ENCODE results near the gene ALK.

The ALK gene

GRCh38 chr2:29389686-29390085 is 531.7 kb downstream of the ALK start:
- DNase-seq = no peak
- Histone ChIP-seq H3K36me3 (no peaks in the 10 kb centered on the region), H3K4me3 (no peak overlapping the region), H3K4me1 (no peaks in the 10 kb centered on the region), H3K9me3 (no peaks in the 10 kb centered on the region), H3K27me3 (no peaks in the 10 kb centered on the region), H3K27ac (no peak overlapping the region)
- TF ChIP-seq CTCF (IDR thresholded peaks at IDR 0.05) = no peak
- intact Hi-C loops (cut with DNase I; ENCODE audit: low total_unique reads) = no loop called here

GRCh38 chr2:29388071-29388470 is 533.3 kb downstream of the ALK start:
- Histone ChIP-seq H3K4me3 (no peak overlapping the region), H3K4me1 (no peaks in the 10 kb centered on the region), H3K27me3 (no peaks in the 10 kb centered on the region), H3K27ac (no peak overlapping the region), H3K9me3 (no peaks in the 10 kb centered on the region), H3K36me3 (no peaks in the 10 kb centered on the region)
- TF ChIP-seq CTCF (IDR thresholded peaks at IDR 0.05) = no peak
- DNase-seq = no peak
- intact Hi-C loops (cut with DNase I; ENCODE audit: low total_unique reads) = no loop called here

GRCh38 chr2:29382486-29382885 is 538.9 kb downstream of the ALK start:
- TF ChIP-seq CTCF (IDR thresholded peaks at IDR 0.05) = no peak
- H3K4me1 ChIP-seq = no peaks in the 10 kb centered on the region
- H3K36me3 ChIP-seq = no peaks in the 10 kb centered on the region
- H3K4me3 ChIP-seq = no peak overlapping the region
- no peak overlapping the region for H3K27ac ChIP-seq
- DNase-seq = no peak
- intact Hi-C loops (cut with DNase I; ENCODE audit: low total_unique reads) = no loop called here
- peaks cover 0 to 4% of the 10 kb centered on the region in 2 donors for H3K27me3 ChIP-seq
- H3K9me3 ChIP-seq = no peaks in the 10 kb centered on the region

GRCh38 chr2:29377788-29378187 is 543.6 kb downstream of the ALK start:
- no peak overlapping the region for H3K4me3 ChIP-seq
- intact Hi-C loops (cut with DNase I; ENCODE audit: low total_unique reads) = no loop called here
- H3K27ac ChIP-seq = no peak overlapping the region
- no peak for TF ChIP-seq CTCF (IDR thresholded peaks at IDR 0.05)
- no peaks in the 10 kb centered on the region for H3K4me1 ChIP-seq
- no peak for DNase-seq
- no peaks in the 10 kb centered on the region for H3K9me3 ChIP-seq
- H3K27me3 ChIP-seq = peaks cover 0 to 4% of the 10 kb centered on the region in 2 donors
- no peaks in the 10 kb centered on the region for H3K36me3 ChIP-seq

- H3K27ac ChIP-seq = no peak overlapping the region
- no peaks in the 10 kb centered on the region for H3K4me1 ChIP-seq
- intact Hi-C loops (cut with DNase I; ENCODE audit: low total_unique reads) = no loop called here
- no peak overlapping the region for H3K4me3 ChIP-seq
- H3K9me3 ChIP-seq = no peaks in the 10 kb centered on the region
- TF ChIP-seq CTCF (IDR thresholded peaks at IDR 0.05) = no peak
- peaks cover 0 to 4% of the 10 kb centered on the region in 2 donors for H3K27me3 ChIP-seq
- DNase-seq = no peak
- no peaks in the 10 kb centered on the region for H3K36me3 ChIP-seq
Measured at GRCh38 chr2:29376541-29376940, 544.8 kb downstream of the ALK start.

- Histone ChIP-seq H3K4me3 (no peak overlapping the region), H3K9me3 (no peaks in the 10 kb centered on the region), H3K4me1 (no peaks in the 10 kb centered on the region), H3K27me3 (peaks cover 0 to 4% of the 10 kb centered on the region in 2 donors), H3K27ac (no peak overlapping the region), H3K36me3 (no peaks in the 10 kb centered on the region)
- intact Hi-C loops (cut with DNase I; ENCODE audit: low total_unique reads) = no loop called here
- DNase-seq = no peak
- TF ChIP-seq CTCF (IDR thresholded peaks at IDR 0.05) = no peak
Measured at GRCh38 chr2:29375843-29376242, 545.5 kb downstream of the ALK start.

Data from tibial artery (tissue), 4 donors.